H1 (cell line): ENCODE results near the gene SEMA3D.

Experiments
- BACH1 ChIP-seq: IDR thresholded peaks from 2 replicates; pipeline ENCODE4 v1.6.1; 2012; ENCODE audit warnings: low read length, improper control_type of control experiment
- CHD2 ChIP-seq: IDR thresholded peaks from 2 replicates; pipeline ENCODE4 v1.6.1; 2012; ENCODE audit warnings: low read length, improper control_type of control experiment
- CREB1 ChIP-seq: IDR thresholded peaks from 2 replicates; pipeline ENCODE4 v1.6.1; 2012; ENCODE audit warnings: inconsistent platforms
- HDAC6 ChIP-seq: IDR thresholded peaks from one replicate; pipeline ENCODE4 v1.7.1; 2012; ENCODE audit warnings: low read depth, mild to moderate bottlenecking, inconsistent platforms, low read length, moderate library complexity
- POLR2A ChIP-seq, 2 experiments: IDR thresholded peaks; 1 replicate in 1 of 2; 2 replicates in 1 of 2; pipeline ENCODE4 v1.6.1; 2011; ENCODE audit warnings: low read depth in 2 of 2, low read length in 2 of 2, mild to moderate bottlenecking in 2 of 2; ENCODE audit errors: control extremely low read depth in 1 of 2
- RFX5 ChIP-seq: IDR thresholded peaks from 2 replicates; pipeline ENCODE4 v1.6.1; 2011; ENCODE audit warnings: low read depth, low read length, improper control_type of control experiment, borderline replicate concordance
- RXRA ChIP-seq: IDR thresholded peaks from 2 replicates; pipeline ENCODE4 v1.6.1; 2011; ENCODE audit warnings: low read depth, mild to moderate bottlenecking, low read length, moderate library complexity; ENCODE audit not compliant: insufficient read depth
- YY1 ChIP-seq: IDR thresholded peaks from 2 replicates; pipeline ENCODE4 v1.6.1; 2011; ENCODE audit warnings: low read depth, mild to moderate bottlenecking, low read length
- ZNF274 ChIP-seq: IDR thresholded peaks from 2 replicates; pipeline ENCODE4 v1.7.0; 2012; ENCODE audit warnings: low read length, borderline replicate concordance; ENCODE audit errors: extremely low read depth
- TF ChIP-seq, protein P1 (sequence below), 3 experiments: IDR thresholded peaks; 1 replicate in 2 of 3; 2 replicates in 1 of 3; pipeline versions ENCODE4 v1.5.1 to v1.6.1; 2011; ENCODE audit warnings: low read length in 3 of 3, mild to moderate bottlenecking in 3 of 3, inconsistent platforms in 2 of 3, low read depth in 1 of 3, moderate library complexity in 1 of 3; ENCODE audit not compliant: insufficient read depth in 1 of 3; ENCODE audit errors: control extremely low read depth in 1 of 3
- TF ChIP-seq, protein P2 (sequence below): IDR thresholded peaks from 2 replicates; pipeline ENCODE4 v1.6.1; 2012; ENCODE audit warnings: low read length, inconsistent platforms
- TF ChIP-seq, protein P3 (sequence below): IDR thresholded peaks from 2 replicates; pipeline ENCODE4 v1.6.1; 2011; ENCODE audit warnings: low read depth, mild to moderate bottlenecking, low read length; ENCODE audit not compliant: insufficient read depth

DNA sequence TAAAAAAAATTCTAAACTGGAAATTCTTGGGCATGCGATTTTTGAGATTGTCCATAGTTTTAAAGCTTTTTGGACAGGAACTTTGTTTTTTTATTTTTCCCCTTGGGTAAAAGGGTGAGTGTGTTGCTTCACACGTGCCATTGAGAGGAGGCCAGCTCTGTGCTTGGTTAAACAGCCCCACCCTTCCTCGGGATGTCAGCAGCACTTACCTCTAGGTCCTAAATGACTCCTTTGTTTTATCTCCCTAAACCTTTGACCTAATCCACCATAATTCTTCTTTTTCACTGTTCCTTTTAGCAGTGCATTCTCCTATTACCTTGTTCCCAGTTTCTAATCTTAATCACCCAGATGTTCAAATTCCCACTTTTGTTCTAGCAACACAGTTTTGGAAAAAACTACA lies 83.5 kb downstream of the SEMA3D start:
- TF ChIP-seq, protein P1, sequence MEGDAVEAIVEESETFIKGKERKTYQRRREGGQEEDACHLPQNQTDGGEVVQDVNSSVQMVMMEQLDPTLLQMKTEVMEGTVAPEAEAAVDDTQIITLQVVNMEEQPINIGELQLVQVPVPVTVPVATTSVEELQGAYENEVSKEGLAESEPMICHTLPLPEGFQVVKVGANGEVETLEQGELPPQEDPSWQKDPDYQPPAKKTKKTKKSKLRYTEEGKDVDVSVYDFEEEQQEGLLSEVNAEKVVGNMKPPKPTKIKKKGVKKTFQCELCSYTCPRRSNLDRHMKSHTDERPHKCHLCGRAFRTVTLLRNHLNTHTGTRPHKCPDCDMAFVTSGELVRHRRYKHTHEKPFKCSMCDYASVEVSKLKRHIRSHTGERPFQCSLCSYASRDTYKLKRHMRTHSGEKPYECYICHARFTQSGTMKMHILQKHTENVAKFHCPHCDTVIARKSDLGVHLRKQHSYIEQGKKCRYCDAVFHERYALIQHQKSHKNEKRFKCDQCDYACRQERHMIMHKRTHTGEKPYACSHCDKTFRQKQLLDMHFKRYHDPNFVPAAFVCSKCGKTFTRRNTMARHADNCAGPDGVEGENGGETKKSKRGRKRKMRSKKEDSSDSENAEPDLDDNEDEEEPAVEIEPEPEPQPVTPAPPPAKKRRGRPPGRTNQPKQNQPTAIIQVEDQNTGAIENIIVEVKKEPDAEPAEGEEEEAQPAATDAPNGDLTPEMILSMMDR (IDR thresholded peaks at IDR 0.05; ENCODE audit: control extremely low read depth in 1 of 3, insufficient read depth in 1 of 3, low read depth in 1 of 3, low read length in 3 of 3), result no peak
- TF ChIP-seq CHD2, result no peak
- TF ChIP-seq, protein P2, sequence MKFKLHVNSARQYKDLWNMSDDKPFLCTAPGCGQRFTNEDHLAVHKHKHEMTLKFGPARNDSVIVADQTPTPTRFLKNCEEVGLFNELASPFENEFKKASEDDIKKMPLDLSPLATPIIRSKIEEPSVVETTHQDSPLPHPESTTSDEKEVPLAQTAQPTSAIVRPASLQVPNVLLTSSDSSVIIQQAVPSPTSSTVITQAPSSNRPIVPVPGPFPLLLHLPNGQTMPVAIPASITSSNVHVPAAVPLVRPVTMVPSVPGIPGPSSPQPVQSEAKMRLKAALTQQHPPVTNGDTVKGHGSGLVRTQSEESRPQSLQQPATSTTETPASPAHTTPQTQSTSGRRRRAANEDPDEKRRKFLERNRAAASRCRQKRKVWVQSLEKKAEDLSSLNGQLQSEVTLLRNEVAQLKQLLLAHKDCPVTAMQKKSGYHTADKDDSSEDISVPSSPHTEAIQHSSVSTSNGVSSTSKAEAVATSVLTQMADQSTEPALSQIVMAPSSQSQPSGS, result no peak
- TF ChIP-seq POLR2A (IDR thresholded peaks at IDR 0.05; ENCODE audit: control extremely low read depth in 1 of 2, low read depth in 2 of 2, low read length in 2 of 2), result no peak
- no peak for TF ChIP-seq YY1
- TF ChIP-seq, protein P3, sequence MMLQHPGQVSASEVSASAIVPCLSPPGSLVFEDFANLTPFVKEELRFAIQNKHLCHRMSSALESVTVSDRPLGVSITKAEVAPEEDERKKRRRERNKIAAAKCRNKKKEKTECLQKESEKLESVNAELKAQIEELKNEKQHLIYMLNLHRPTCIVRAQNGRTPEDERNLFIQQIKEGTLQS, result no peak
- no peak for TF ChIP-seq RXRA
- TF ChIP-seq RFX5, result no peak
- no peak for TF ChIP-seq ZNF274
- no peak for TF ChIP-seq BACH1
- TF ChIP-seq CREB1, result no peak
- no peak for TF ChIP-seq HDAC6
